Stimulated activated CD4-positive, alpha-beta T cell treated with anti-CD3 and anti-CD28 coated beads, Interleukin-12 subunit alpha, Interleukin-12 subunit beta, amount 100 ng/mL, for 48 hours (primary cell): ENCODE measurements around the gene SETBP1.

ENCODE experiments used
- DNase-seq, 3 donors: peaks; one replicate each; pipeline ENCODE4 v3.0.0-alpha.2; 2020; ENCODE audit warnings: low read depth in 2 of 3, low spot score in 1 of 3

The SETBP1 gene

DNA sequence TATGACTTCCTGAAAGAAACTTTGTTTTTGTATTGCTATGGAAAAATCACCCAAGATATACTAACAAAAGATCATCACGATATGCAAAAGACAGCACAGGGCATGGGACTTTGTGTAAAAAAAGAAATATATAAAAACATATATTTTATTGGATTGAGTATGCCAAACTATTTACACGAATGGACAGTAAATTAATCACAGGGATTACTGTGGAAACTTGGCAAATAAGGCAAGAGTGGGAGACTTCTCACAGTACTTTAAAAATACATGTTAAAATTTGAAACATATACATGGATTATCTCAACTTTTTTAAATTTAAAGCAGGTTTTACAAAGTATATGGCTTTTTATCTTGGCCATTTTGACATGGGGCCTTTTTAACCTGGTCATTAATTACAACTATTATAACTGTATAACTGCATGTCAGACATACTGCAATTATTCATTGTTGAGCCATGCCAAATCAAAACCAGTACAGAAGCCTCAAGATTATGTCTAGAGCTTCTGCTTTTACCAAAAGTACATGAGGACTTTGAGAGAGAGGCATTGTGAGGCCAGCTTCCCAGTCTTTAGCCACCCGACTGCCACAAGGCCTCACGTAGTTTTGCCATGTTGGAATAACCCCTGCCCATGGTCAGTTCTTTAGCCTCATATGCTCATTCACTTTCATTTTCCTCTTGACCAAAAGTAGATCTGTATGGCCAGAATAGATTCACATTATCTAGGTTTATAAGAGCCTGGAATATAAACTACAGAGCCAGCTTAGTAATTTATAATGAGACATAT, 419.8 kb downstream of the SETBP1 start:
- DNase-seq, result no peak

- DNase-seq, result no peak
Measured at GRCh38 chr18:45102126-45102525, 421.4 kb downstream of the SETBP1 start.

DNA sequence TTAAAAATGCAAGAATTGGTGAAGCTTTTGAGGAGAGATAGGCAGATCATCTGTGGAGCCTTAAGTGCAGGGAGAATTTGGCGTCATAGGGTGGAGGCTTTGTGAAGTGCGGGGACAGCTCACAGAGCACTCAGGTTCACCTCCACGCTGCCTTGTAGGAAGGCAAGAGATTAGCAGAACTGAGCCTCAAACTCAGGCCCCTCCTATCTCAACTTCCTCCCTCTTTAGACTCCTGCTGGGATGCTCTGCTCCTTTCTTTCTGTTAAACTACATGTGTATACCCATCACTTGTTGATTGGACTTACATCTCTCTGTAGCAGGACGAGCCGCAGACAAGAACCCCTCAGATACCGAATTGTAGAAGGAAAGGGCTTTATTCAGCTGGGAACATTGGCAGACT, 422.2 kb downstream of the SETBP1 start:
- DNase-seq, result no peak

DNA sequence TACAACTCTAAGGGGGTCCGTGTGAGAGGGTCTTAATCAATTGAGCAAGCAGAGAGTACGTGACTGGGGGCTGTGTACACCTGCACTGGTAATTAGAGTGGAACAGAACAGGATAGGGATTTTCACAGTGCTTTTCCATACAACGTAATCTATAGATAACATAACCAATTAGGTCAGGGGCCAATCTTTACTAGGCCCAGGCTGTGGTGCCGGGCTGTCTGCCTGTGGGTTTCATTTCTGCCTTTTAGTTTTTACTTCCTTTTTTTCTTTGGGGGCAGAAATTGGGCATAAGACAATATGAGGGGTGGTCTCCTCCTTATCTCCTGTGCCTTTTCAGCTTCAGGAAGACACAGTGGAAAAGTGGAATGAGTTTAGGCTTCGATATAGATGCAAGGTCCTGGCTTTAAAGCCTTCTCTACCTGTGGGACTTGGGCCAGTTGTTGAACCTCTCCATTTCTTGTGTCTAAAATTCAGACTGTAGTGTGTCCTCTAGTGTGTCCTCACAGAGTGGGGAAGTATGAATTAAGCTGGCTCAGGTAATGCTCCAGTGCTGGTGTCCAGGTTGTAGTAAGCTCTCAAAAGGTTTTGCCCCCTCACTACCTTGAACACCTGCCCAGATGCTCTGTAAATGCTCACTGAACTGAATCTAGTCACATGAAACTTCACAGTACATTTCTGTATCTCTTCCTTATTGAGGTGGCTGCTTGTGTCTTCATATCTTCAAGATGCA, 422.8 kb downstream of the SETBP1 start:
- no peak for DNase-seq

DNA sequence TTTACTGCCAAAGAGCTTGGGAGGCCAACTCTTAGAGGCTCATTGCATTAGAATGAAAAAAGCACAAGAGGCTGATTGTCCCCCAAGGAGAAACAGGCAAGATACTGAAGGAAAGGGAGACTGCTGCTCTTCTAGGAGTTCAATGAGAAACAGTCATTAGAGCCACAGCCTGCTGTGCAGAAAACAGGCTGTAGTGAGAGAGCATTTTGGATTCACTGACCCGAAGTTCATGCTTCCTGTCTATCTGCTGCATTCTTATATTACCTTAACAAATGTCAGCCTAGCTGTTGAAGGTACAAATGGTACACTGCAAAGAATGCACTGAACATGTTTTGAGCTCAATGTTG, 423.3 kb downstream of the SETBP1 start:
- no peak for DNase-seq

DNA sequence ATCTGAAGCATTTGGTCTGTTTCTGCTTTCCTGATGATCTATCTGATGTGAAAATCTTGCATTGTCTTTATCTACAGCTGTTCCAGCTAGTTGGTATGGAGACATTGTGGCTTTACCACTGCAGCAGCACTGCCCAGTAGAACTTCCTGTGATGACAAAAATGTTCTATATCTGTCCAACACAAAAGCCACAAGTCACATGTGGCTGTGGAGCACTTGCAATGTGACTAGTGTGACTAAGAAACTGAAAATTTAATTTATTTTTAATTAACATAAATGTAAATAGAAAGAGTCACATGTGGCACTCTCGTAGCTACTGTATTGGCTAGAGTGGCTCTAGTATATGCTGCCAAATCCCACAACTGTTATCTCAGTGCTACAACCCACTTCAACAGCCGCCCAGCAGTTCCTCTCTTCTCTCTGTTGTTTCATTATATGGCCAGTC, 425.7 kb downstream of the SETBP1 start:
- DNase-seq, result no peak

GRCh38 chr18:45107425-45107824, 426.7 kb downstream of the SETBP1 start:
- DNase-seq, result no peak

DNA sequence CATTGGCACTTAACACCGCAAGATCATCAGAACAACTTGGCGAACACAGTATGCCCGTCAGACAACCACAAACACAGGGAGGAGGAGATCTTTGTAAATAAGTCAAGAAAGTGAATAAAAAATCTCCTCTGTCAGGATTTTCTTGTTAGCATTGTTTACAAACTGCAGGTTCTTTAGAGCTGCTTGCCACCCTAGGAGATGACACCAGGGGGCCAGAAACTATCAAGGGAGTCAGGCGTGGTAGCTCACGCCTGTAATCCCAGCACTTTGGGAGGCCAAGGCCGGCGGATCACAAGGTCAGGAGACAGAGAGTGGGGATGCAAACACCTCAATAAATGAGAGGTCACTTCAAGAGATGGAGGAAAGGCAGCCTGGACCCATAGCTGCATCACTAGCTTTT, 428.1 kb downstream of the SETBP1 start:
- no peak for DNase-seq

DNA sequence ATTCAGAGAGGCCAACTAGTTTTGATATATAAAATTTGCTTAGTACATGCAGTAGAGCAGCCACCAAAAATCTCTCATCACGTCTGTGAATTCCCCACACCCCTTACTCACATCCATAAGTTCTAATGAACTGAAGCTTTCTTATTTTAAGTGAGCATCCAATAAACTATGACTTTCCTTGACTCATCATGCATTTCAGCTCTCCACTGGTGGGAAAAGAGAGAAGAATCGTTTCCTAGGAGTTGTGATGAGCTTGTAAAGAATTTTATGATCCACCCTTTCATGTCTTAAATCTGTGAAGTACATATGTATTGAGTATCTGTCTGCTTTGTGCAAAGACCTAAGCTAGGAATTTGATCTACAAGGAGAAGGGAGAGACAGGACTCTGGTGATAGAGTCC, 428.6 kb downstream of the SETBP1 start:
- DNase-seq, result no peak

- DNase-seq, result no peak
Measured at GRCh38 chr18:45109706-45110105, 429.0 kb downstream of the SETBP1 start.

DNA sequence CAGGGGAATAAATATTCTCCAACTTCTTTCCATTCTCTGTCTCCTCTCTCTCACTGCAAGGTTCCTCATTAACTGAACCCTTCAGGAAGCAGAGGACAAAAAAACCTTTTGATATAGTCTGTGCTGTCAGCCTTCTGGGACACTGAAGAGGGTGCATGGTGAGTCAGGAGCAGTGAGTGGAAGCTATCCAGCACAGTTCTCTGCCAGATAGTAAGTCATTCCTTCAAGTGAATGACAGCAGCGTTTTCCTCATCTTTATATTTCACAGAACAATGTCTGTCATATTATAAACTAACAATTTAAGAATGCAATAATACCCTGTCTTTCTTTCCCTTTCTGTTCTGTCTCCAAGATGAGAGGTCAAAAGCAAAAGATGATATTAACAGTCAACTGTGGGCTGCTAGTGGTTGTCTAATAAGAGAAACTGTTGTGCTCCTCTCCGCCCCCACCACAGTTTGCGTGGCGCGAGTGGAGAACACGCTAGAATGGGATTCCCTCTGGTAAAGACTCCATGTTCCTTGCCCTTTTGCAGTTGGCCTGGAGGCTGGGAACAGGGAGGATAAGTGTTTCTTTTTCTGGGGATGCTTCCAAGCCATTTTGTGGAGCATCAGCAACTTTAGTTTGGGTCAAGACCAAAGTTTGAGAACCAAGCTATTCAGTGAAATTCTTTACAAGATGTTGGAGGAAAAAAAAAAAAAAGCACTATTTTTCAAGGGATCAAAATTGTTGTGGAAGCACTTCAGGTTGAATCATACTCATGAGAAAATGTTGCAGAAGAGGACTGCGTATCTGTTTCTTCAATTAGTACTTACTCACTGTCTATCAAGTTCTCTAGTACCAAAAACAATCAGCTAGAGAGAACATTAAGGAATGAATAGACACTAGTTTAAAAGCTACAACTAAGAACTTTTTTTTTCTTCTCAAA, 430.2 kb downstream of the SETBP1 start:
- no peak for DNase-seq

- no peak for DNase-seq
Measured at GRCh38 chr18:45111502-45111848, 430.8 kb downstream of the SETBP1 start.

DNA sequence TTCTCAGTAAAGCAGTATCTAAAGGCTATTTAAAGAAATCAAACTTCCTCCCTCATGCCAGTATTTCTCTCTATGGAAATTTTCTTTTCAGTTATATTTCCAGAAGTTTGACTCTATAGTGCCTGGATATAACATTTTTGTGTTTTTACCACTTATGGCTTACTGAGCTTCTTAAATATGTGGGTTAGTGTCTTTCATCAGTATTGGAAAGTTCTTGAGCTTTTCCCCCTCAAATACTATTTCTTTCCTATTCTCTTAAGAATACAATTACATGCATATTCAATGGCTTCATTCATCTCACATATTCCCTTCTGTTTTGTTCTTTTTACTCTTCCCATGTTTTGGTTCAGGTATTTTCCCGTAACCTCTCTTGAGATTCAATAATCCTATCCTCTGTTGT, 432.0 kb downstream of the SETBP1 start:
- DNase-seq, result no peak

DNA sequence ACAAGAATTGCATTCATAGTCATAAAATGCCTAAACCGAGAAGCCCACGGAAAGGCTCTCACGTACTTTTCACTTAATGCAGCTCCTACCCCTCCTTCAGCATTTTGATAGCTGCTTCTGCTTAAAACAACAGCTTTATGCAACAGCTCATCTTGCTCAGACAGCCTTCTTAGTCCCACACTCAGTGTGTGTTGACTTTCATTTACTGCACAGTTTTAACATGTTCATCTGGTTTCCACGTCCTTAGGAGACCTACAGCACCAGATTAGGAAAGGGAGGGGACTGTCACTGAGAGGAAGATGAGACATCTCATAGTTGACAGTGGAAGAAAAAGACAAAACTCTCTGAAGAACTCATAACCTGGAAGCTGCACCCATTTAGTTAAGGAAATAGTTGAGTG, 435.4 kb downstream of the SETBP1 start:
- no peak for DNase-seq
